Esophagus (tissue), 2 donors: ENCODE measurements around the gene RPS26. TPM values are rescaled to one million over a fixed set of nuclear protein-coding genes. Genes with fewer than 3 reads are reported as not detected.

Source experiments
- H3K27ac ChIP-seq, 2 donors: one replicate each; pipeline ENCODE4 v1.5.1; 2013; ENCODE audit warnings: low read depth in 2 of 2, mild to moderate bottlenecking in 2 of 2, inconsistent platforms in 1 of 2, low read length in 1 of 2, moderate library complexity in 1 of 2
- H3K27me3 ChIP-seq, 2 donors: one replicate each; pipeline ENCODE4 v1.6.1; 2013; ENCODE audit warnings: low read length in 2 of 2, control low read depth in 1 of 2, mild to moderate bottlenecking in 1 of 2; ENCODE audit not compliant: insufficient read depth in 2 of 2, control insufficient read depth in 1 of 2
- H3K36me3 ChIP-seq, 2 donors: one replicate each; pipeline ENCODE4 v1.6.1; 2013; ENCODE audit warnings: low read length in 1 of 2; ENCODE audit not compliant: control insufficient read depth in 2 of 2, insufficient read depth in 2 of 2
- H3K4me1 ChIP-seq, 2 donors: one replicate each; pipeline ENCODE4 v1.6.1; 2013; ENCODE audit warnings: low read length in 1 of 2; ENCODE audit not compliant: control insufficient read depth in 2 of 2, insufficient read depth in 2 of 2
- H3K4me3 ChIP-seq, 2 donors: one replicate each; pipeline ENCODE4 v1.5.1; 2013; ENCODE audit warnings: low read length in 2 of 2, mild to moderate bottlenecking in 2 of 2, low read depth in 1 of 2, moderate library complexity in 1 of 2
- H3K9me3 ChIP-seq, 2 donors: one replicate each; pipeline ENCODE4 v1.6.1; 2013; ENCODE audit warnings: mild to moderate bottlenecking in 2 of 2, low read depth in 1 of 2, low read length in 1 of 2, moderate library complexity in 1 of 2; ENCODE audit not compliant: control insufficient read depth in 2 of 2, insufficient read depth in 1 of 2
- WGBS, 2 donors: extraction: QIAGEN DNeasy Blood & Tissue Kit; methylation state at CpG; one replicate each; pipeline ENCODE4 v1.1.7; 2013; 5-methylcytosine and 5-hydroxymethylcytosine counted together
- polyA plus RNA-seq, 2 donors: library from polyadenylated mRNA; stranded (reverse); fragments of 200-250 nt; gene quantifications; one replicate each; pipeline ENCODE4 v1.2.3, GENCODE V29; 2013
- donor health status: healthy with polysubstance abuse.
- donor health status: Bipolar disorder and iron deficiency.

RPS26 gene
- polyA plus RNA-seq, 2 donors = 899 to 941 TPM

DNA sequence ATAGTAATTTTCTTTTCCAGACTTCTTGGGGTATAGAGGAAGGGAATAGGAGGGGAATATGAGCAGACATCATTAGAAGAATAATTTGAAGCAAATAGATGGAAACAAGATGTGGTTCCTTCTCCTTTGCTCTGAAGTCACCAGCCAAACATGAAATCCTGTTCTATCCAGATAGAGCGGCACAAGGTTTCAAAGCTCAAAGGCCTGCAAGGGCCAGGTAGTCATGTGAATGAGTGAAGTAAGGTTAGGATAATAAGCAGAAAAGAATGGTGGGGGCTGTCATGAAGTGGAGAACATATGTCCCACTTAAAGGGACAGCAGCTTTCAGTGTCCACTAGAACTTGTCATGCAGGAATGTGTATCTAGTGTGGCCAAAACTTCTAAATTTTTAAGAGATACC lies 23.4 kb upstream of the RPS26 start:
- peaks cover 0 to 6% of the 10 kb centered on the region in 2 donors for H3K4me1 ChIP-seq
- no peaks in the 10 kb centered on the region for H3K9me3 ChIP-seq
- H3K27me3 ChIP-seq = no peaks in the 10 kb centered on the region
- WGBS, 2 donors = 97 to 100% methylated on average over 1 of the region's 1 CpG
- no peak overlapping the region for H3K4me3 ChIP-seq
- no peaks in the 10 kb centered on the region for H3K36me3 ChIP-seq
- no peak overlapping the region for H3K27ac ChIP-seq

DNA sequence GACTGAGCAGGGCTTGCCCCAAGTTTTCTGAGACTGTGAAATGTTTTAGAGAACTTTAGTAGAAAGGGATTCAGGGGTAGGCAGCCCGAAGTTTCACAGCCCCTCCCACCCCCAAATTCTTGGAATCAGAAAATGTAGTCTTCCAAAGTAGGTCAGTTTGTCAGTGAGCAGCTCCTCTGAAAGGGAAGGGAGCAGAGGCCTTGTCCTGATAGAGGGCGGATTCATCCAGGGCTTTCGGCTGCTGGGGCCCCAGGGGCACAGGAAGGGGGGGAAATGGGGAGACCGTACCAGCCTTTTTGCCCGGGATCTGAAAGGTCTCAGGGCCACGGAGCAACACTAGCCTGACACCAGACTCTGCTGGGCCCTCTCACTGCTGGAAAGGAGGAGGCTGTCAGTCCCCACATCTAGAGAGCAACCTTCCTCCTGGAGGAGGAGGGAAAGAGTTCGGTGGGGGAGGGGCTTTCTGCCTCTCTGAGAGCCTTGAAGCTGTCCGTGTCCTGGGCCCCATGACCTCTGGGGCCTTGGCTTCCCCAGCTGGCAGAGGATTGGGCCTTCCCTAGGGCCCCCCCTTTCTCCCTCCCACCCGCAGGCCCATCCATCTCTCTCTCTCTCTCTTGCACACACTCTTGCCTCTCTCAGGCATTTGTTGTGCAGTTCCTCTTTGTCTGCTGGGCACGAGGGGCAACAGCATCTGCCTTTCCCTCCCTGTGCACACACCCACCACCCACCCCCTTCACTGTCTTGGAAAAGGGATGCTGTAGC lies 21.1 kb upstream of the RPS26 start, which contains the start of gene IKZF4:
TSS of gene IKZF4 (plus strand) at position 621 of the 762 bp plus-strand sequence. CDS start 451 bp downstream, outside the sequence.
- Histone ChIP-seq H3K27ac (peak within 1 kb of the TSS; percentile 52 to 56), H3K36me3 (no peaks in the 10 kb centered on the region), H3K27me3 (no peaks in the 10 kb centered on the region), H3K4me3 (peak within 1 kb of the TSS; percentile 20 to 40), H3K9me3 (no peaks in the 10 kb centered on the region), H3K4me1 (peaks cover 0 to 6% of the 10 kb centered on the region in 2 donors)
- 27 to 39% methylated on average over 10 of the region's 10 CpGs for WGBS, 2 donors

DNA sequence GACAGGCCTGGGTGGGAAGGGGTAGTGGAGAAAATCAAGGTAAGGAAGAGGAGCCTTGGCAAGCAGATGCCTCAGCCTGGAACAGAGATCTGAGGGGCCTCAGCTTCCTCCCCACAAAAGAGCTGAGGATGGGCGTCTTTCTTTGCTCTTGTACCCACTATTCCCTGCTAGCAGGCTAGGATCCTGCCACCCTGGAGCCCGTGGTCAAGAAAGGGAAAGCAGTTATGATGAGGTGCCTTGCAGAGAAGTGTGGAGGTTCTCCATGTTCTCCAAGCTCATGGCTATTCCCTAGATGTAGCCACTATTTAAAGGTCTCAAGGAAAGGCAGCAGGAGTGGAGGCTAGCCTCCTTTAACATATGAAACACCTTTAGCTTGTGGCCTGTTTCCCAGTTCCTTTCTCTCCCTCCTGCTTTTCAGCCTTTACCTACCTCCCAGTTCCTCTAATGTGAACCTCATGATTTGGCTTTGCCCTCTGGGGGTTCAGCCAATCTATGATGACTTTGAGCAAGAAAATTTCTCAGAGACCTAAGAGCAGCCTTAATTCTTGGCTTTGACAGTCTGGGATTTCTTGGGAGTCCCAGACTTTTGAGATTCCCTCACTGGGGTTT lies 19.7 kb upstream of the RPS26 start:
- Histone ChIP-seq H3K9me3 (no peaks in the 10 kb centered on the region), H3K27ac (peak overlapping the region; percentile 16 to 56), H3K36me3 (peaks cover 0 to 2% of the 10 kb centered on the region in 2 donors), H3K4me3 (no peak overlapping the region), H3K27me3 (no peaks in the 10 kb centered on the region), H3K4me1 (peaks cover 0 to 6% of the 10 kb centered on the region in 2 donors)
- 51 to 52% methylated on average over 2 of the region's 2 CpGs for WGBS, 2 donors

GRCh38 chr12:56028511-56029165 lies 13.1 kb upstream of the RPS26 start:
- Histone ChIP-seq H3K27me3 (no peaks in the 10 kb centered on the region), H3K36me3 (peaks cover 6 to 15% of the 10 kb centered on the region in 2 donors), H3K4me1 (no peaks in the 10 kb centered on the region), H3K27ac (peak overlapping the region; percentile 76 to 88), H3K9me3 (no peaks in the 10 kb centered on the region), H3K4me3 (no peak overlapping the region)
- WGBS, 2 donors = 46 to 72% methylated on average over 4 to 5 of the region's 5 CpGs

DNA sequence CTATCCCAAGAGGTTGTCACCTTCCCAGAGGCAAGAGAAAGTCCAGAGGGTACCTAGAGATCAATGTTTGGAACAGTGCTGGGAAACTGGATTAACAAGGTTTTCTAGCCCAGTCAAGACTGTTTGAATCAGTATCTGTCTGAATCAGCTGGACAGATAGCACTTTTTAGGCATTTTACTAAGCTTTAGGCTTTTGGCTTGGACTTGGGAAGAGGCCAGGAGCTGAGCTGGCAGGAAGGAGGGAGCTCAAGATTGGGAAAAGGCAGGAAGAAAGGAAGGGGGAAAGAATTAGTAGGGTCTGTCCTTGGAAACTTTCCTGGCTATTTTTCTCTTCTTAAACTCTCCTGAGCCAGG lies 12.6 kb upstream of the RPS26 start:
- peak overlapping the region; percentile 76 to 88 for H3K27ac ChIP-seq
- peaks cover 6 to 15% of the 10 kb centered on the region in 2 donors for H3K36me3 ChIP-seq

DNA sequence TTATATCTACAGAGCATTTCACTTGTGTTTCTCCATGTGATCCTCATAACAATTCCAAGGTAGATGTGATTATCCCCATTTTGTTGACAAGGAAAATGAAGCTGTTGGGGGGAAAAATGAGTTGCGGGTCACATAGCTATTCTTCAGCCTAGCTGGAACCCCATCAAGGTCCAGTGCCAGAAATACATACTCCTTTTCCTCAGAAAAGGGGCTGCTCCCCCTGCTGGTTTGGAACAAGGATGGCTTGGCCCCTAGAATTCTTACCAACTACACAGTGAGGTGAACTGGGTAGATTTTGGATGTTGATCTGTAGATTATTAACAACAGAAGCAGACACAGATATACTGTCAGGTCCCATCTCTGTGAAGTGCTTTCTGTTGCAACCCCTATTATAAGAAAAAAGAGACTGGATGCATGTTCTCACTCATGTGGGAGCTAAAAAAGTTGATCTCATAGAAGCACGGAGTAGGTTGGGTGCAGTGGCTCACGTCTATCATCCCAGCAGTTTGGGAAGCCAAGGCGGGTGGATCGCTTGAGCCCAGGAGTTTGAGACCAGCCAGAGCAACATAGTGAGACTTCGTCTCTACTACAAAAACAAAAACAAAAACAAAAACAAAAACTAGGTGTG lies 11.9 kb upstream of the RPS26 start:
- Histone ChIP-seq H3K4me1 (no peaks in the 10 kb centered on the region), H3K36me3 (peaks cover 6 to 19% of the 10 kb centered on the region in 2 donors), H3K9me3 (no peaks in the 10 kb centered on the region), H3K27me3 (no peaks in the 10 kb centered on the region), H3K27ac (peak overlapping the region in 1 of 2 donors; percentile 76), H3K4me3 (no peak overlapping the region)
- 82 to 83% methylated on average over 6 of the region's 6 CpGs for WGBS, 2 donors

More for the DNA sequence above, 12.6 kb upstream of the RPS26 start:
- Histone ChIP-seq H3K9me3 (no peaks in the 10 kb centered on the region), H3K4me3 (no peak overlapping the region), H3K27me3 (no peaks in the 10 kb centered on the region), H3K4me1 (no peaks in the 10 kb centered on the region)

DNA sequence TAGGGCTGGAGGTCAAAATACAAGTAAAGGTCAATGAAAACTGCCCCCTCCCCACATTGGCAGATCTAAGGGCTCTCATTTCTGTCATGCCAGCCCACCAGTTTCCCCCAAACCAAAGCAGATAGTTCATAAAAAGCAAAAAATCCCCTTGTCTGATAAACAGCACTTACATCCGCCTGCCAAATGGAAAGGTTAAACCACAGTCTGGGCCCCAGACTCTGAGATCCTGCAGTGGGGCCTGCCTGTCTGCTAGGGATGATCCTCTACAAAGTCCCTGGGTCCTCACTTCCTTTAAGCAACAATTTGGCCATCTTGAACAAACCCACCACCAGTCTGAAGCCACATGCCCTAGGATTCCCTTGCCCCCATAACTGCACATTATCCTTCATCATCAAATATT lies 9.7 kb upstream of the RPS26 start:
- Histone ChIP-seq H3K36me3 (peaks cover 10 to 20% of the 10 kb centered on the region in 2 donors), H3K4me1 (no peaks in the 10 kb centered on the region), H3K9me3 (no peaks in the 10 kb centered on the region), H3K27ac (no peak overlapping the region), H3K27me3 (no peaks in the 10 kb centered on the region), H3K4me3 (no peak overlapping the region)
- WGBS, 2 donors = 88% methylated on average over 1 of the region's 1 CpG

DNA sequence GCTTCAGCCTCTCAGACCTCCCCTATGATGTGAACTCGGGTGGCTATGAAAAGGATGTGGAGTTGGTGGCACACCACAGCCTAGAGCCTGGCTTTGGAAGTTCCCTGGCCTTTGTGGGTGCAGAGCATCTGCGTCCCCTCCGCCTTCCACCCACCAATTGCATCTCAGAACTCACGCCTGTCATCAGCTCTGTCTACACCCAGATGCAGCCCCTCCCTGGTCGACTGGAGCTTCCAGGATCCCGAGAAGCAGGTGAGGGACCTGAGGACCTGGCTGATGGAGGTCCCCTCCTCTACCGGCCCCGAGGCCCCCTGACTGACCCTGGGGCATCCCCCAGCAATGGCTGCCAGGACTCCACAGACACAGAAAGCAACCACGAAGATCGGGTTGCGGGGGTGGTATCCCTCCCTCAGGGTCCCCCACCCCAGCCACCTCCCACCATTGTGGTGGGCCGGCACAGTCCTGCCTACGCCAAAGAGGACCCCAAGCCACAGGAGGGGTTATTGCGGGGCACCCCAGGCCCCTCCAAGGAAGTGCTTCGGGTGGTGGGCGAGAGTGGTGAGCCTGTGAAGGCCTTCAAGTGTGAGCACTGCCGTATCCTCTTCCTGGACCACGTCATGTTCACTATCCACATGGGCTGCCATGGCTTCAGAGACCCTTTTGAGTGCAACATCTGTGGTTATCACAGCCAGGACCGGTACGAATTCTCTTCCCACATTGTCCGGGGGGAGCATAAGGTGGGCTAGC lies 7.0 kb upstream of the RPS26 start:
- Histone ChIP-seq H3K4me3 (no peak overlapping the region), H3K27ac (no peak overlapping the region), H3K36me3 (peaks cover 10 to 16% of the 10 kb centered on the region in 2 donors), H3K27me3 (no peaks in the 10 kb centered on the region), H3K9me3 (no peaks in the 10 kb centered on the region), H3K4me1 (no peaks in the 10 kb centered on the region)
- WGBS, 2 donors = 78 to 85% methylated on average over 21 of the region's 21 CpGs

DNA sequence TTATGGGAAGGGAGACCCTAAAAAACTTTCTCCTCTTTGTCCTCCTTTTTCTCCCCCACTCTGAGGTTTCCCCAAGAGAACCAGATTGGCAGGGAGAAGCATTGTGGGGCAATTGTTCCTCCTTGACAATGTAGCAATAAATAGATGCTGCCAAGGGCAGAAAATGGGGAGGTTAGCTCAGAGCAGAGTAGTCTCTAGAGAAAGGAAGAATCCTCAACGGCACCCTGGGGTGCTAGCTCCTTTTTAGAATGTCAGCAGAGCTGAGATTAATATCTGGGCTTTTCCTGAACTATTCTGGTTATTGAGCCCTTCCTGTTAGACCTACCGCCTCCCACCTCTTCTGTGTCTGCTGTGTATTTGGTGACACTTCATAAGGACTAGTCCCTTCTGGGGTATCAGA lies 4.6 kb upstream of the RPS26 start:
- WGBS, 2 donors = 62 to 76% methylated on average over 2 of the region's 2 CpGs

More for the DNA sequence above, 4.6 kb upstream of the RPS26 start:
- H3K27ac ChIP-seq = no peak overlapping the region
- peaks cover 10 to 14% of the 10 kb centered on the region in 2 donors for H3K36me3 ChIP-seq
- no peaks in the 10 kb centered on the region for H3K27me3 ChIP-seq
- no peaks in the 10 kb centered on the region for H3K4me1 ChIP-seq
- no peak overlapping the region for H3K4me3 ChIP-seq
- no peaks in the 10 kb centered on the region for H3K9me3 ChIP-seq
